Calu3 (cell line): ENCODE data around the gene WT1. TPM values are rescaled to one million over a fixed set of nuclear protein-coding genes. Genes with fewer than 3 reads are reported as not detected.

Experiments
- BruUV-seq: library from RNA; stranded (reverse); fragments of 400-500 nt; replicated peaks from 2 replicates; lab custom pipeline; 2021; lab: Mats Ljungman, UMichigan
- CTCF ChIA-PET: fragments of 300-600 bp; sonication (Branson Sonifier 250); formaldehyde crosslinking; loops from one replicate; lab custom pipeline; 2022; ENCODE audit warnings: antibody characterized with exemption; lab: Charles Lee
- DNase-seq: peaks from one replicate; pipeline ENCODE4 v3.0.0; 2022
- H3K27ac Mint-ChIP-seq: one replicate; pipeline ENCODE4 v1.8.0; 2022; ENCODE audit warnings: mixed read lengths; ENCODE audit not compliant: unreplicated experiment
- H3K27me3 Mint-ChIP-seq: one replicate; pipeline ENCODE4 v1.8.0; 2022; ENCODE audit warnings: mixed read lengths; ENCODE audit not compliant: unreplicated experiment
- H3K36me3 Mint-ChIP-seq: one replicate; pipeline ENCODE4 v1.8.0; 2022; ENCODE audit warnings: mild to moderate bottlenecking, moderate library complexity, mixed read lengths; ENCODE audit not compliant: insufficient read depth, unreplicated experiment
- H3K4me1 Mint-ChIP-seq: one replicate; pipeline ENCODE4 v1.8.0; 2022; ENCODE audit warnings: mild to moderate bottlenecking, low read depth, mixed read lengths; ENCODE audit not compliant: unreplicated experiment
- H3K4me3 Mint-ChIP-seq: one replicate; pipeline ENCODE4 v1.8.0; 2022; ENCODE audit warnings: mild to moderate bottlenecking, low read depth, moderate library complexity, mixed read lengths; ENCODE audit not compliant: unreplicated experiment
- H3K9me3 Mint-ChIP-seq: one replicate; pipeline ENCODE4 v1.8.0; 2022; ENCODE audit warnings: low read depth, mixed read lengths; ENCODE audit not compliant: unreplicated experiment
- intact Hi-C: fragments of 100-400 bp; cut with micrococcal nuclease; formaldehyde crosslinking; loops from one replicate; pipeline ENCODE4 v1.10.0; 2022; ENCODE audit not compliant: unreplicated experiment
- total RNA-seq: library from RNA; stranded (reverse); gene quantifications from 2 replicates; pipeline ENCODE4 v1.2.3, GENCODE V29; 2022
- TF ChIP-seq, protein P1 (sequence below): fragments of 200-600 bp; IDR thresholded peaks from one replicate; pipeline ENCODE4 v1.8.0; 2022; ENCODE audit warnings: antibody characterized with exemption; ENCODE audit not compliant: unreplicated experiment

Gene WT1
- total RNA-seq, 1 experiment from 2014 or later: not detected

DNA sequence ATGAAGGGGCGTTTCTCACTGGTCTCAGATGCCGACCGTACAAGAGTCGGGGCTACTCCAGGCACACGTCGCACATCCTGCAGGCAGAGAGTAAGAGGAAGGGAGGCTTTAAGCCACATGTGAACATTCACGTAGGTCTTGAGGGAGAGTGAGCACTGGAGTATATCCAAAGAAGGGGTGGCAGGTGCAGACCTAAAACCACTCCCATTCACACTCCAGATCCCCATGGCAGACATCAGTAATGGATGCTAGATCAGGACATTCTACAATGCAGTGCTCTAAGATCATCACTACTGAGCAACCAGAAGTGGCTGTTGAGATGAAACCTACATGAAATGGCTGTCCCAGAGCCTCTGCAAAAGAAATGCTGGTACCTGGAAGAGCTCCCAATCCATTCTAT is 39.0 kb downstream of the WT1 start:
- H3K9me3 Mint-ChIP-seq: peaks cover 2% of the 10 kb centered on the region
- CTCF ChIA-PET: no interaction called here
- DNase-seq: no peak
- no peak overlapping the region for H3K27ac Mint-ChIP-seq
- intact Hi-C loops: no loop called here
- TF ChIP-seq, protein P1, sequence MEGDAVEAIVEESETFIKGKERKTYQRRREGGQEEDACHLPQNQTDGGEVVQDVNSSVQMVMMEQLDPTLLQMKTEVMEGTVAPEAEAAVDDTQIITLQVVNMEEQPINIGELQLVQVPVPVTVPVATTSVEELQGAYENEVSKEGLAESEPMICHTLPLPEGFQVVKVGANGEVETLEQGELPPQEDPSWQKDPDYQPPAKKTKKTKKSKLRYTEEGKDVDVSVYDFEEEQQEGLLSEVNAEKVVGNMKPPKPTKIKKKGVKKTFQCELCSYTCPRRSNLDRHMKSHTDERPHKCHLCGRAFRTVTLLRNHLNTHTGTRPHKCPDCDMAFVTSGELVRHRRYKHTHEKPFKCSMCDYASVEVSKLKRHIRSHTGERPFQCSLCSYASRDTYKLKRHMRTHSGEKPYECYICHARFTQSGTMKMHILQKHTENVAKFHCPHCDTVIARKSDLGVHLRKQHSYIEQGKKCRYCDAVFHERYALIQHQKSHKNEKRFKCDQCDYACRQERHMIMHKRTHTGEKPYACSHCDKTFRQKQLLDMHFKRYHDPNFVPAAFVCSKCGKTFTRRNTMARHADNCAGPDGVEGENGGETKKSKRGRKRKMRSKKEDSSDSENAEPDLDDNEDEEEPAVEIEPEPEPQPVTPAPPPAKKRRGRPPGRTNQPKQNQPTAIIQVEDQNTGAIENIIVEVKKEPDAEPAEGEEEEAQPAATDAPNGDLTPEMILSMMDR: no peak
- BruUV-seq: no TSS peak
- no peaks in the 10 kb centered on the region for H3K4me1 Mint-ChIP-seq
- H3K4me3 Mint-ChIP-seq: no peak overlapping the region
- H3K36me3 Mint-ChIP-seq: no peaks in the 10 kb centered on the region
- peaks cover 93% of the 10 kb centered on the region for H3K27me3 Mint-ChIP-seq

DNA sequence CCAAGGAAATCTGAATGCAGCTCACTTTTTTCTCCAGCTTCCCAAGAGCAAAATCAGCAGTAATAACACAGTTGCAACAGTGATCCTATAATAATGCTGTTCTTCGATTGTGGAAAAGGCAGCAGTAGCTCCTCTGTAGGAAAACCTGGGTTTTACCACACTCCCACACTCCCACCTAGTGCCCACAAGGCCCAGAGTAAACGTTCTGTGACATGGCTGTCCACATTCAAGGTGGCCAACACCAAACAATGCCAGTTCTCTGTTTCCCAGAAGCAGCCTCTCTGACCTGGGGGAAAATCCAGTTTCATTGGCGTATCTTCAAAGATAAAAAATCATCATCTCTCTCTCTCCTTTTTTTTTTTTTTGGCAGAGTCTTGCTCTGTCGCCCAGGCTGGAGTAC is 40.2 kb downstream of the WT1 start:
- Mint-ChIP-seq H3K27me3 (peaks cover 94% of the 10 kb centered on the region), H3K36me3 (no peaks in the 10 kb centered on the region), H3K27ac (no peak overlapping the region), H3K4me1 (no peaks in the 10 kb centered on the region), H3K4me3 (no peak overlapping the region), H3K9me3 (no peaks in the 10 kb centered on the region)
- DNase-seq: no peak
- no TSS peak for BruUV-seq
- intact Hi-C loops: no loop called here
- CTCF ChIA-PET: interaction anchor here (0.8 kb wide), 1 partner anchor 9 kb away, joined by 3 read pairs; no protein-coding TSS in a partner anchor
- TF ChIP-seq, protein P1: no peak

DNA sequence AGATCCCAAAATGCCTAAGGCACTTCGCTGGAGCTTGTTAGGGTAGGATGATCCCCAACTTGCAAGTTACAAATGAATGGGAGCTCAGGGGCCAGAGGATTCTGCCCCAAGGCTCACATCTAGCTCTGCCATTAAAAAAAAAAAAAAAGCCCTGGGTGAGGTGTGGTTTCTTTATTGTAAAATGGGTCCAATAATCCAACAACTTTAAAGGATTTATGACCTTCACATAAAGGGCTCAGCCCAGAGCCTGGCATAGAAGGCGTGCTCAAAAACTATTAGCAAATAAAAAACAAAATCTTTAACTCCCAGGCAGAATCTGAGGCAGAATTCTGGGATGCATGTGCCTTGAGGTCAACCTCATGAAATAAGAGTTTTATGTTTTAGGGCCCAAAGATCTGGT is 42.5 kb downstream of the WT1 start:
- Mint-ChIP-seq H3K27ac (no peak overlapping the region), H3K36me3 (no peaks in the 10 kb centered on the region), H3K4me3 (no peak overlapping the region), H3K9me3 (no peaks in the 10 kb centered on the region), H3K27me3 (peaks cover 94% of the 10 kb centered on the region), H3K4me1 (no peaks in the 10 kb centered on the region)
- no peak for DNase-seq
- intact Hi-C loops: no loop called here
- BruUV-seq: no TSS peak
- CTCF ChIA-PET: no interaction called here
- TF ChIP-seq, protein P1: no peak

DNA sequence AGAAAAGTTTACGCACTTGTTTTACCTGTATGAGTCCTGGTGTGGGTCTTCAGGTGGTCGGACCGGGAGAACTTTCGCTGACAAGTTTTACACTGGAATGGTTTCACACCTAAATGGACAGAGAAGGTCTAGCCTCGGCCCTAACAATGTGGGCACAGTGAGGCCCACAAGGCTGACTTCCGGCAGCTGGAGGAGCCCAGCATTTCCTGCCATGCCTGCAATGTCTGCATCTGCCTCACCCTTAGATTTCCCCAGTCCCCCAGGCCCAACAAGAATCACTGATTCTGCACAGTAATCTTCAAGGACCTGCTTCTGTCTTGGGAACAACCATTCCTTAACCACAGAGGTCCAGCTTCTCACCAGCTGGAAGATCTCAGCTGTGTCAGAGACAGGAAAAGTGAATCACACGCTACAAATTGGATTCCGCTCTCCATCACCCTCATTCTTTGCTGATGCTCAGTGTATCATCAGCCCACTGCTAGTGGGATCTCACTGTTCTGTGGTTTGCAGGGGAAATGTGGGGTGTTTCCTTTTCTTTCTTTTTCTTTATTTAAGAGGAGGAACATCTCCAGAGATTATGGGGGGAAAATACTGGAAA is 43.3 kb downstream of the WT1 start:
- no peaks in the 10 kb centered on the region for H3K9me3 Mint-ChIP-seq

More for the DNA sequence above, 43.3 kb downstream of the WT1 start:
- no TSS peak for BruUV-seq
- Mint-ChIP-seq H3K27me3 (peaks cover 95% of the 10 kb centered on the region), H3K36me3 (no peaks in the 10 kb centered on the region), H3K27ac (no peak overlapping the region), H3K4me3 (no peak overlapping the region), H3K4me1 (no peaks in the 10 kb centered on the region)
- no peak for DNase-seq
- intact Hi-C loops: no loop called here
- TF ChIP-seq, protein P1: no peak
- CTCF ChIA-PET: no interaction called here
